CD4-positive, alpha-beta T cell treated with Interleukin-21 for 1 hour (primary cell): Measurements from ENCODE around the gene GARS1.
A peak's percentile ranks its signal among the peaks of the same experiment; 100 is the strongest.
"Not testable (repeated sequence)": the region's sequence is repeated elsewhere in the genome, so short reads cannot be mapped to it uniquely, and the experiment has no call there.

Experiments
- DNase-seq: peaks from one replicate; pipeline ENCODE4 v3.0.0-alpha.2; 2020

Gene GARS1

DNA sequence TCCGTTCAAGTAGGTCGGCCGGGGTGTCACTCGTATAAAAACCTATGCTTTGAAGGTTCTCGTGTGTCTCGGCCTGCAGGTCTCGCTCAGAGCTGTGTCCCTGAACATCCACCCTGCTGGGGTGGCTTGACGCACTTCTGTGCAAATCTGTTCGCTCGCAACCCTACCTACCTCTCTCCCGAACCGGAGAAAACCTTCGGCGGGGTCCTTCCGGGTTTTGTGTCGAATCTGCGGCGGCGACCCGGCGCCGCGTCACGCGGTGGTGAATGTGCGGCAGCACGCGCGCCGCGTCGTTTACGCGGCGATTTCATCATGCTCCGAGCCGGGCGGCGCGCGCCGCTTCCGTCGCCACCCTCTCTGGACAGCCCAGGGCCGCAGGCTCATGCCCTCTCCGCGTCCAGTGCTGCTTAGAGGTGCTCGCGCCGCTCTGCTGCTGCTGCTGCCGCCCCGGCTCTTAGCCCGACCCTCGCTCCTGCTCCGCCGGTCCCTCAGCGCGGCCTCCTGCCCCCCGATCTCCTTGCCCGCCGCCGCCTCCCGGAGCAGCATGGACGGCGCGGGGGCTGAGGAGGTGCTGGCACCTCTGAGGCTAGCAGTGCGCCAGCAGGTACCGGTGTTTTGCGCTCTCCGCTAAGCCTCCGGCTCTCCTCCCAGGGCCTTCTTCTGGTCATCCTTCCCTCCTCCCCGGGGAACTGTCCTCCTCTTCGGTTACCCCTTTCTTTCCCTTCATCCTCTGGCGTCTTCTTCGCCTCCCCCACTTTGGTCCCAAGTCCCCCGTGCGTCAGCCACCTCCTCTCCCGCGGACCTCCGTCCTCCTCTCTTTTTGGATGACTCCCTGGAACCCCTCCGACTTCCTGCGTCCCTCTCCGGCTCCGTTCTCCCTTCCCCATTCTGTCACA is at the start of gene GARS1:
Gene GARS1 (plus strand): TSS at position 339 of the 896 bp plus-strand sequence. CDS start 44 bp downstream, at position 383.
- peak; percentile 91 for DNase-seq

DNA sequence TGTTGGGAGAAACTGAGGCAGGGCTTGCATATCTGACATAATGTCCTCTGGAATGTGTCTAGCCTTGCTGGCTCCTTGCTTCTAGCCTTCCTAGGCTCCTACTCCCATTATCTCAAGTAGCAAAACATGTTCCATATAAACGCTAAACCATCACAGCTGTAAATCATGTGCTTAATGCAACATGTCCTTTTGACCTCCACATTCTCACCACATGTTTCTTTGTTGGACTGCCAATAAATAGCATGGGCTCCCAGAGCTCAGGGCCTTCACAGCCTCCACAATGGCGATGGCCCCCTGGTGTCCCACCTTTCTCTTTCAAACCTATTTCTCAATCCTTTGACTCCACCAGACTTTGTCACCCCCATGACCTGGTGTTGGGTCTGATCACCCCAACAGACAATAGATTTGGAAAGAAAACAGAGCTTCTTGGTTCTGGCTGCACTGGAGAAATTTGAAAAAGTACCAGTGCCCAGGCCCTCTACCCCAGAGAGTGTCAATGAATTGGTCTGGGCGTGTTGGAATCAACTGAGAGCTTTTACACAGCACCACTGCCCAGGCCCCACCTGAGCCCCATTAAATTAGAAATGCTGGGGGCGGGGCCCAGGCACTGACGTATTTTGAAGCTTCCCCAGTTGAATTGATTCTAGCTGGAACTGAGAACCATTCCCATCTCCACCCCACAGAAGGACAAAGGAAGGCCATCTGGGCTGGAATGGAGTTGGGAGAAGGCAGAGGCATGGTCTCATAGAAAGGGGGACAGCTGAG is 48.7 kb upstream of the GARS1 start:
- no peak for DNase-seq

DNA sequence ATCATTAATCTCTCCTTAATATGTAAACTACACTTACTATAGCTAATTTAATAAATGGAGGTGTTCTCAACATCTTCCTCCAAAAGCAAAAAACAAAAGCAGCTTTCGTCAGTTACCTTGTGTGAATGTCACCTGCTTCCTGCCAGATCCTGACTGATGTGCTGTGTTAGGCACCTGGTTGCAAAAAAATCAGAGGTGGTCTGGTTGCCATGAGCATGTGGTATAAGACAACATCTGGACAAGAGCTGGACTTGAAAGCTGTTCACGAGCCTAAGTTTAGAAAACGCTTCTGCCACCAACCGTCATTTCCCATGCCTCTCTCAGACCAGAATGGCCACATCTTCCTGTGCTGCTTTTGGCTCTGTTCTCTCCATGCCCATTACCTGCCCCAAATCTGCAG is 48.1 kb upstream of the GARS1 start:
- no peak for DNase-seq

GRCh38 chr7:30548845-30549244 is 45.8 kb upstream of the GARS1 start:
- peak; percentile 34 for DNase-seq

GRCh38 chr7:30549931-30550493 is 44.7 kb upstream of the GARS1 start:
- DNase-seq: no peak

- DNase-seq: no peak
Observed at GRCh38 chr7:30552330-30552729, 42.3 kb upstream of the GARS1 start.

DNA sequence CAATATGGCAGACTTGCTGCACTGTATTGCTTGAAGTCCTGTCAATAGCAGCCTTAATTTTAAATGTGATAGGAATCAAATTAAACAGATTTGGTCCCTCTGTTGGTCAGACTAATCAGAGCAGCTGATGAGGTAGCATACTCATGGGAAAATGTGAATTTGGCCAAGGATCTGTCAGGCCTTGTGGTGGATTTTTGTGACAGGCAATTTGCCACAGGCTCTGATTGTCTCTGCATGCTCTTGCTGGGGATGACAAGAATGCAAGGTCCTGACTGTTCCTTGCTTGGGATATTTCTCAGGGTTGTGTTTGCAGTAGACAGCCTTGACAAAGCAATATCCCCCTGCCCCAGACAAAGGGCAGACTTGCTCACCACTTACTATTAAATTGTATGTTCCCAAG is 41.5 kb upstream of the GARS1 start:
- no peak for DNase-seq

DNA sequence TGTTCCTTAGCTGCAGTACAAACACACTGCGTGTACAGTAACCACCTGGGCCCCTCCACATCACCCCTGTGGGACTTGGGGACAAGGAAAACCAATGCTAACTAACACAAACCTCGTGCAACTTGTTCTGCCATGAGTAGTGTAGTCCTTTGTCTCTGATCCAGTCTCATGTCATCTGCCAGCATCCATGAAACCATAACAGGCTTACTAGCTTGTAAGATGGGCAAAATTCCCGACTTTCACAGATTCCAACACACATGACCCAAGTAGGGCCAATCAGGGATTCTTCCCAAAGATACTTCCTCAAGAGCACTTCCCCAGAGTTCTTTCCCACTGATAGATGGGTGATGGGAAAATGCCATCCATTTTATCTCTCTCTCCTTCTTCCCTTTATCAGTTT is 41.1 kb upstream of the GARS1 start:
- DNase-seq: no peak

GRCh38 chr7:30555525-30555924 is 39.2 kb upstream of the GARS1 start:
- no peak for DNase-seq

GRCh38 chr7:30556840-30557239 is 37.8 kb upstream of the GARS1 start:
- DNase-seq: no peak

GRCh38 chr7:30557245-30557644 is 37.4 kb upstream of the GARS1 start:
- DNase-seq: no peak

GRCh38 chr7:30559611-30560010 is 35.1 kb upstream of the GARS1 start:
- DNase-seq: no peak

DNA sequence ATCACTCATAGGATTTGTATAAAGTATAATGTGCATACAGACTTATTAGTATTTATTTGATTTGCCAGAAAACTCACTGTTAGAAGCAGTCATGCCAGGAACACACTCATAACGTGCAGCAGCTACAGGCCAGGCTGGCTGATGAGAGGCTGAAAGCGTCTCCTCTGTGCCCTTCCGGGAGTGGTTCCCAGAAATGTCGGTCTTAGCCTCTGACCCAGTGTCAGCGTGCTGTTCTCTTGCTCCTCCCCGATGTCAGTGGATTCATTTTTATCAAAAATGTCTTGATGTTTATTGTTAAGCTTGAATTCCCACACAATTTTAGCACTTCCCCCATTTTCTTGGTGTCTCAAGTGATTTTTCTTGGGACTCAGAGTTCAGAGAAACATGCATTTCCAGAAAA is 33.3 kb upstream of the GARS1 start:
- DNase-seq: no peak

DNA sequence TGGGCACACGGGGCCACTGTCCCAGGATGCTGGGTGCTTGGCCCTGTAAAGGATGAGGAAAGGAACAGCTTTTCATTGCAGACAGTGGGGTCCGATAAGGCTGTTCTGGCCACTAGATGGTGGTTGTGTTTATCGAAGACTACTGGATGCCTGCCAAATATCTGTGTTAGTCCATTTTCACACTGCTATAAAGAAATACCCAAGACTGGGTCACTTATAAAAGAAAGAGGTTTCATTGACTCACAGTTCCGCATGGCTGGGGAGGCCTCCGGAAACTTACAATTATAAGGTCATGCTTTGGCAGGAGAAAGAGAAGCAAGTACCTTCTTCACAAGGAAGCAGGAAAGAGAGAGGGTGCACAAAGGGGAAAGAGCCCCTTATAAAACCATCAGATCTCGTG is 32.2 kb upstream of the GARS1 start:
- no peak for DNase-seq

DNA sequence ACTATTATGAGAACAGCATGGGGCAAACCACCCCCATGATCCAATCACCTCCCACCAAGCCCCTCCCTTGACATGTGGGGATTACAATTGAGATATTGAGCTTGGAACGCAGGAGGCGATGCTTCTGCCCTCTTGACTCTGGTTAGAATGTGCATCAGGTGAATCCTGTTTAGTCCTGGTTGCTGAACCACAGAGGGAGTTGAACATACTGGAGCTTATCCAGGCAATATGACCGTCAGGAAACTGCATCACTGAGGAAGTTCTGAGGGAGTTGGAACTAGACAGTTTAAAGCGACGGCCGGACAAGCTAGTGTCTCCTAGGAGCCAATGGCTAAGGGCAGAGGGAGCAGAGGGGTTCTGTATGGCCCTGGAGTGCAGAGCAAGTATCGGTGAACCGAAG is 31.8 kb upstream of the GARS1 start:
- no peak for DNase-seq

- DNase-seq: no peak
Observed at GRCh38 chr7:30563326-30563942, 31.2 kb upstream of the GARS1 start.

GRCh38 chr7:30564243-30564892 is 30.3 kb upstream of the GARS1 start:
- DNase-seq: peak; percentile 77

- DNase-seq: no peak
Observed at GRCh38 chr7:30566596-30566995, 28.1 kb upstream of the GARS1 start.

- DNase-seq: no peak
Observed at GRCh38 chr7:30567081-30567480, 27.6 kb upstream of the GARS1 start.

DNA sequence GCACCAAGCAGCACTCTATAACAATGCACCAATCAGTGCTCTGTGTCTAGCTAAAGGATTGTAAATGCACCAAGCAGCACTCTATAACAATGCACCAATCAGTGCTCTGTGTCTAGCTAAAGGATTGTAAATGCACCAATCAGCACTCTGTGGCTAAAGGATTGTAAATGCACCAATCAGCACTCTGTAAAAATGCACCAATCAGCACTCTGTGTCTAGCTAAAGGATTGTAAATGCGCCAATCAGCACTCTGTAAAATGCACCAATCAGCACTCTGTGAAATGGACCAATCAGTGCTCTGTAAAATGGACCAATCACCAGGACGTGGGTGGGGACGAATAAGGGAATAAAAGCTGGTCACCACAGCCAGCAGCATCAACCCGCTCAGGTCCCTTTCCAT is 24.4 kb upstream of the GARS1 start:
- DNase-seq: not testable (repeated sequence)

DNA sequence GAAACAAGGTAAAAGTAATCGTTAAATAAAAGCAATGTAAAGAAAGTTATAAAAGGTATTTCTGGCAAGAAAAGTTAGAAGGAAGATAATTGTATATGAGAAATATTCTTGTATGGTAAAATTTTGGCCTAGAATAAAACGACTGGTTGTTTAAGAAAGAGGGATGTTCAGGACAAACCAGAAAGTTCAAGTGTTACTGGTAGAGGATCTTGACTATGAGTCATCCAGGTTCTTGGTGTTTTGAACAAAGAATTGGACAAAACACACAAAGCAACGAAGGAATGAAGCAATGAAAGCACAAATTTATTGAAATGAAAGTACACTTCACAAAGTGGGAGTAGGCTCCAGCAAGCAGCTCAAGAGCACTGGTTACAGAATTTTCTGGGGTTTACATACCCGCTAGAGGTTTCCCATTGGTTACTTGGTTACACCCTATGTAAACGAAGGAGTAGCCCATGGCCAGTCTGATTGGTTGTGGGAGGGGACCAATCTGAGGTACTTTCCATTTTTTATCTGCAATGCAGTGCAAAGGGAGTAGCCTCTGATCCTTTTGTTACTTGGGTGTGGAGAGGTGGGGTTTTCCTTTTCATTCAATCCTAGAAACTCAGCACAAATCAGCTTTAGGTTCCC is 22.4 kb upstream of the GARS1 start:
- no peak for DNase-seq

DNA sequence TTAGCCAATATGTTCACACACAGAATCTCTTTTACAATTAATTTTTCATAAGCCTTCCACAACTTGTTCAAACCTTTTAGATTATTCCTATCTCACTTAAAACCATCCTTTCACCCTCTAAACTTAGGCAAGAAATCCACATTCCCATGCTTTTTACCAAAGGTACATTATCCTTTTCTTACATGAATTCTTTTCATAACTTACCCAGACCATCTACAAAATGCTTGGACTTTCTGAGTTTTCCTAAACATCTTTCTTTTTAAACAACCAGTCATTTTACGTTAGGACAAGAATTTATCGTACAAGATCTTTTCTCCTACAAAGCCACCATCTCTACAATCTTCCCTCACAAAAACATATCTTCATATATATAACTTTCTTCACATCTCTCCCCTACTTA is 18.8 kb upstream of the GARS1 start:
- DNase-seq: no peak
